K562 (cell line): Measurements from ENCODE around the gene SACM1L. TPM values are rescaled to one million over a fixed set of nuclear protein-coding genes. Genes with fewer than 3 reads are reported as not detected.

Experiments used
- BRF1 ChIP-seq: IDR thresholded peaks from 3 replicates; pipeline ENCODE4 v1.6.1; 2011; ENCODE audit warnings: borderline replicate concordance, mild to moderate bottlenecking; ENCODE audit not compliant: insufficient read length; ENCODE audit errors: extremely low read depth
- ETV6 ChIP-seq, 3 experiments: fragments of 150-350 bp in 1 of 3; sonication (generic) in 1 of 3; formaldehyde crosslinking in 1 of 3; IDR thresholded peaks; 2 replicates each; pipeline versions ENCODE4 v1.6.1 to v1.8.0; 2014 to 2022; ENCODE audit warnings: borderline replicate concordance in 2 of 3, low read depth in 2 of 3, antibody characterized with exemption in 1 of 3, low read length in 1 of 3, mild to moderate bottlenecking in 1 of 3, missing genetic modification reagents in 1 of 3
- FOXA3 ChIP-seq, 2 experiments: fragments of 450-650 bp in 1 of 2; sonication (generic) in 1 of 2; formaldehyde crosslinking; IDR thresholded peaks in 1 of 2; conservative IDR thresholded peaks in 1 of 2; 2 replicates each; pipeline versions ENCODE4 v1.4.0 to v1.8.0; 2020 to 2022; ENCODE audit warnings: mild to moderate bottlenecking in 2 of 2, missing genetic modification reagents in 1 of 2
- ILK ChIP-seq: fragments of 450-650 bp; IDR thresholded peaks from 2 replicates; pipeline ENCODE4 v1.6.1; 2016; ENCODE audit warnings: missing genetic modification characterization, low read depth, mild to moderate bottlenecking, missing compliant biosample characterization, moderate library complexity, borderline replicate concordance
- KLF1 ChIP-seq: fragments of 450-650 bp; IDR thresholded peaks from 2 replicates; pipeline ENCODE4 v1.6.1; 2016; ENCODE audit warnings: missing genetic modification characterization, missing compliant biosample characterization
- LARP7 ChIP-seq: fragments of 450-650 bp; IDR thresholded peaks from 2 replicates; pipeline ENCODE4 v1.6.1; 2016
- NEUROD1 ChIP-seq: fragments of 150-350 bp; IDR thresholded peaks from 2 replicates; pipeline ENCODE4 v1.6.1; 2014; ENCODE audit warnings: borderline replicate concordance, low read length, low read depth; ENCODE audit not compliant: partially characterized antibody
- NRF1 ChIP-seq, 2 experiments: fragments of 450-650 bp; IDR thresholded peaks in 1 of 2; conservative IDR thresholded peaks in 1 of 2; 2 replicates each; pipeline ENCODE4 v1.6.1; 2014; ENCODE audit warnings: mild to moderate bottlenecking in 2 of 2
- POLR3A ChIP-seq: IDR thresholded peaks from 2 replicates; pipeline ENCODE4 v1.6.1; 2011; ENCODE audit warnings: borderline replicate concordance, mild to moderate bottlenecking, moderate library complexity; ENCODE audit not compliant: insufficient read length, insufficient read depth; ENCODE audit errors: extremely low read depth
- RBM14 ChIP-seq: fragments of 200-400 bp; formaldehyde crosslinking; IDR thresholded peaks from 2 replicates; pipeline ENCODE4 v1.6.1; 2018; ENCODE audit warnings: low read depth, mild to moderate bottlenecking, low read length, moderate library complexity, borderline replicate concordance; ENCODE audit not compliant: insufficient read depth
- RFX5 ChIP-seq: IDR thresholded peaks from 2 replicates; pipeline ENCODE4 v1.6.1; 2011; ENCODE audit warnings: low read depth, mild to moderate bottlenecking, improper control_type of control experiment, low read length
- SIN3A ChIP-seq, 2 experiments: fragments of 150-350 bp in 1 of 2; IDR thresholded peaks; 2 replicates each; pipeline ENCODE4 v1.6.1; 2011 to 2016; ENCODE audit warnings: borderline replicate concordance in 2 of 2, low read depth in 2 of 2, low read length in 2 of 2, mild to moderate bottlenecking in 2 of 2, moderate library complexity in 2 of 2; ENCODE audit not compliant: control insufficient read depth in 1 of 2
- SMC3 ChIP-seq: conservative IDR thresholded peaks from 2 replicates; pipeline ENCODE4 v1.6.1; 2011; ENCODE audit warnings: low read depth, low read length, improper control_type of control experiment; ENCODE audit not compliant: insufficient read depth
- ZNF3 ChIP-seq: fragments of 250-450 bp; sonication (Bioruptor Pico); IDR thresholded peaks from 2 replicates; pipeline ENCODE4 v1.5.0; 2021; ENCODE audit warnings: mild to moderate bottlenecking, moderate library complexity
- ZNF445 ChIP-seq: fragments of 250-450 bp; sonication (Bioruptor Pico); IDR thresholded peaks from 2 replicates; pipeline ENCODE4 v1.4.0; 2020; ENCODE audit warnings: low read depth, mild to moderate bottlenecking, moderate library complexity
- ZNF586 ChIP-seq: fragments of 450-650 bp; formaldehyde crosslinking; conservative IDR thresholded peaks from 2 replicates; pipeline ENCODE4 v1.4.0; 2020; ENCODE audit warnings: mild to moderate bottlenecking, moderate library complexity
- polyA plus RNA-seq, 8 experiments: library from polyadenylated mRNA; depleted of rRNA in 4 of 8; stranded (reverse) in 5 of 8; unstranded in 3 of 8; fragments of >200 nt; fragmentation: Nextera tagmentation in 2 of 8; fragmentation: Illumina TruSeq in 1 of 8; extraction: Ambion mirVana in 2 of 8; extraction: Trizol in 1 of 8; gene quantifications; 2 replicates each; pipeline versions ENCODE4 v1.2.1 to v1.2.3, GENCODE V29; 2011 to 2014; ENCODE audit warnings: inconsistent platforms in 1 of 8, missing spikeins in 1 of 8
- total RNA-seq, 7 experiments: library from RNA; depleted of rRNA in 6 of 7; stranded (reverse); fragments of >200 nt in 6 of 7; fragmentation: Illumina TruSeq in 2 of 7; extraction: Trizol in 2 of 7; gene quantifications; 2 replicates each; pipeline versions ENCODE4 v1.2.1 to v1.2.3, GENCODE V29; 2011 to 2021; ENCODE audit warnings: low replicate concordance in 1 of 7
- TF ChIP-seq, protein P1 (sequence below): sonication (generic); formaldehyde crosslinking; IDR thresholded peaks from 2 replicates; pipeline ENCODE4 v1.8.1; 2023; ENCODE audit warnings: mild to moderate bottlenecking, missing genetic modification reagents
- TF ChIP-seq, protein P2 (sequence below), 2 experiments: fragments of 450-650 bp in 1 of 2; sonication (generic) in 1 of 2; formaldehyde crosslinking in 1 of 2; IDR thresholded peaks in 1 of 2; conservative IDR thresholded peaks in 1 of 2; 2 replicates each; pipeline versions ENCODE4 v1.6.1 to v1.8.1; 2016 to 2023; ENCODE audit warnings: mild to moderate bottlenecking in 2 of 2, moderate library complexity in 2 of 2, inconsistent platforms in 1 of 2, missing genetic modification reagents in 1 of 2
- TF ChIP-seq, protein P3 (sequence below): fragments of 250-450 bp; sonication (Bioruptor Pico); IDR thresholded peaks from 2 replicates; pipeline ENCODE4 v1.8.0; 2022; ENCODE audit warnings: moderate library complexity, mild to moderate bottlenecking, inconsistent platforms

The SACM1L gene
- total and polyA plus RNA-seq, 9 of the 15 experiments (the other 6 are each of a cell fraction or from before 2014, with no cell fraction given): 25.7 to 67.2 (median 40.3) TPM

GRCh38 chr3:45688882-45689786 lies at the start of gene SACM1L (continued):
- no peak for TF ChIP-seq ILK (tag)
- TF ChIP-seq BRF1: peak; percentile 91
- TF ChIP-seq, protein P1, sequence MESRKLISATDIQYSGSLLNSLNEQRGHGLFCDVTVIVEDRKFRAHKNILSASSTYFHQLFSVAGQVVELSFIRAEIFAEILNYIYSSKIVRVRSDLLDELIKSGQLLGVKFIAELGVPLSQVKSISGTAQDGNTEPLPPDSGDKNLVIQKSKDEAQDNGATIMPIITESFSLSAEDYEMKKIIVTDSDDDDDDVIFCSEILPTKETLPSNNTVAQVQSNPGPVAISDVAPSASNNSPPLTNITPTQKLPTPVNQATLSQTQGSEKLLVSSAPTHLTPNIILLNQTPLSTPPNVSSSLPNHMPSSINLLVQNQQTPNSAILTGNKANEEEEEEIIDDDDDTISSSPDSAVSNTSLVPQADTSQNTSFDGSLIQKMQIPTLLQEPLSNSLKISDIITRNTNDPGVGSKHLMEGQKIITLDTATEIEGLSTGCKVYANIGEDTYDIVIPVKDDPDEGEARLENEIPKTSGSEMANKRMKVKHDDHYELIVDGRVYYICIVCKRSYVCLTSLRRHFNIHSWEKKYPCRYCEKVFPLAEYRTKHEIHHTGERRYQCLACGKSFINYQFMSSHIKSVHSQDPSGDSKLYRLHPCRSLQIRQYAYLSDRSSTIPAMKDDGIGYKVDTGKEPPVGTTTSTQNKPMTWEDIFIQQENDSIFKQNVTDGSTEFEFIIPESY (CRISPR knock-in tag): peak; percentile 89
- TF ChIP-seq POLR3A: peak; percentile 100
- TF ChIP-seq KLF1: 0 out of 2 replicates have a peak, but pooled peaks have one; percentile 63
- no peak for TF ChIP-seq SMC3
- TF ChIP-seq NEUROD1: peak; percentile 96
- peak; percentile 60 to 80; a peak in 1 of 4 replicates for TF ChIP-seq SIN3A (IDR thresholded peaks at IDR 0.05; ENCODE audit: borderline replicate concordance in 2 of 2, control insufficient read depth in 1 of 2, low read depth in 2 of 2, low read length in 2 of 2)
- TF ChIP-seq RBM14: no peak
- peak in 1 of 2 experiments; percentile 25; a peak in 1 of 4 replicates for TF ChIP-seq ETV6 (IDR thresholded peaks at IDR 0.05; ENCODE audit: borderline replicate concordance in 1 of 2, low read depth in 2 of 2, low read length in 1 of 2)
- peak; percentile 75; the same call in 1 of the 2 replicates for TF ChIP-seq ETV6 (CRISPR knock-in tag; IDR thresholded peaks at IDR 0.05; ENCODE audit: borderline replicate concordance)
- 0 out of 2 replicates have a peak, but pooled peaks have one; percentile 49 for TF ChIP-seq ZNF445
- no peak for TF ChIP-seq ZNF3 (CRISPR knock-in tag)
- peak; percentile 55; the same call in 1 of the 2 replicates for TF ChIP-seq LARP7
- peak; percentile 78 for TF ChIP-seq RFX5
- TF ChIP-seq ZNF586 (CRISPR knock-in tag): no peak
- TF ChIP-seq, protein P2, sequence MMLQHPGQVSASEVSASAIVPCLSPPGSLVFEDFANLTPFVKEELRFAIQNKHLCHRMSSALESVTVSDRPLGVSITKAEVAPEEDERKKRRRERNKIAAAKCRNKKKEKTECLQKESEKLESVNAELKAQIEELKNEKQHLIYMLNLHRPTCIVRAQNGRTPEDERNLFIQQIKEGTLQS (IDR thresholded peaks at IDR 0.05): no peak
- TF ChIP-seq, protein P2 (CRISPR knock-in tag; conservative IDR thresholded peaks at IDR 0.05): peak; percentile 95
- TF ChIP-seq, protein P3, sequence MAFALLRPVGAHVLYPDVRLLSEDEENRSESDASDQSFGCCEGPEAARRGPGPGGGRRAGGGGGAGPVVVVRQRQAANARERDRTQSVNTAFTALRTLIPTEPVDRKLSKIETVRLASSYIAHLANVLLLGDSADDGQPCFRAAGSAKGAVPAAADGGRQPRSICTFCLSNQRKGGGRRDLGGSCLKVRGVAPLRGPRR (CRISPR knock-in tag): no peak
- peak; percentile 88 to 90 for TF ChIP-seq NRF1 (conservative IDR thresholded peaks at IDR 0.05 in 1 of 2, IDR thresholded peaks at IDR 0.05 in 1 of 2)
- 0 out of 4 replicates have a peak, but pooled peaks of 1 of the 2 experiments have one; percentile 20 for TF ChIP-seq FOXA3 (CRISPR knock-in tag; conservative IDR thresholded peaks at IDR 0.05 in 1 of 2, IDR thresholded peaks at IDR 0.05 in 1 of 2)
